DMS79 (cell line): ENCODE data around the gene C2orf78.

ENCODE experiments used
- DNase-seq: peaks from one replicate; lab custom pipeline; 2025; lab: John Stamatoyannopoulos, UW

The C2orf78 gene

GRCh38 chr2:73839653-73840411 lies 55.8 kb downstream of the C2orf78 start:
- DNase-seq, result no peak

- DNase-seq, result no peak
Measured at GRCh38 chr2:73841912-73842738, 58.1 kb downstream of the C2orf78 start.

GRCh38 chr2:73842739-73843019 lies 58.7 kb downstream of the C2orf78 start:
- DNase-seq, result no peak

- DNase-seq, result no peak
Measured at GRCh38 chr2:73844087-73844486, 60.1 kb downstream of the C2orf78 start.

- no peak for DNase-seq
Measured at GRCh38 chr2:73850009-73850408, 66.0 kb downstream of the C2orf78 start.

GRCh38 chr2:73851274-73851673 lies 67.3 kb downstream of the C2orf78 start:
- no peak for DNase-seq

- DNase-seq, result no peak
Measured at GRCh38 chr2:73852020-73852419, 68.0 kb downstream of the C2orf78 start.

GRCh38 chr2:73855526-73855925 lies 71.5 kb downstream of the C2orf78 start:
- DNase-seq, result no peak

- DNase-seq, result no peak
Measured at GRCh38 chr2:73856214-73856613, 72.2 kb downstream of the C2orf78 start.

GRCh38 chr2:73859721-73860586 lies 76.0 kb downstream of the C2orf78 start:
- no peak for DNase-seq

- DNase-seq, result no peak
Measured at GRCh38 chr2:73862987-73863386, 79.0 kb downstream of the C2orf78 start.
